T-cell (primary cell): ENCODE results near the gene DCTD. TPM values are rescaled to one million over a fixed set of nuclear protein-coding genes. Genes with fewer than 3 reads are reported as not detected.
"Not testable (repeated sequence)": the region's sequence is repeated elsewhere in the genome, so short reads cannot be mapped to it uniquely, and the experiment has no call there.

Source experiments
- ATAC-seq, 4 experiments: fragments of 200-7000 bp in 3 of 4; fragments of 150-1000 bp in 1 of 4; cut with Tn5 transposase; replicated peaks in 1 of 4; 1 replicate in 3 of 4; 2 replicates in 1 of 4; pipeline ENCODE4 v1.10.0; 2021; ENCODE audit warnings: moderate library complexity in 3 of 4, mild to moderate bottlenecking in 2 of 4, moderate number of reproducible peaks in 1 of 4
- CTCF ChIA-PET, 2 donors: fragments of 300-600 bp; sonication (Branson Sonifier 250); formaldehyde crosslinking; loops; one replicate each; lab custom pipeline; 2022; ENCODE audit warnings: antibody characterized with exemption in 2 of 2; lab: Charles Lee
- POLR2A ChIA-PET, 2 donors: fragments of 300-600 bp; sonication (Branson Sonifier 250); formaldehyde crosslinking; loops; one replicate each; lab custom pipeline; 2022; ENCODE audit warnings: antibody characterized with exemption in 2 of 2; lab: Charles Lee
- DNase-seq, 35 experiments: peaks; one replicate each; pipeline versions ENCODE4 v3.0.0 to v3.0.0-alpha.2; 2013 to 2023
- H3K27ac ChIP-seq: one replicate; pipeline ENCODE4 v1.5.1; 2013; ENCODE audit warnings: low read length
- H3K27me3 ChIP-seq, 2 experiments: replicated peaks in 1 of 2; 1 replicate in 1 of 2; 2 replicates in 1 of 2; pipeline versions ENCODE4 v1.6.1 to v1.7.0; 2013; ENCODE audit warnings: low read length in 1 of 2, mixed read lengths in 1 of 2; ENCODE audit not compliant: control insufficient read depth in 2 of 2, insufficient read depth in 2 of 2; ENCODE audit errors: extremely low read depth in 1 of 2
- H3K36me3 ChIP-seq, 2 donors: 1 replicate in 1 of 2; 2 replicates in 1 of 2; pipeline versions ENCODE4 v1.6.1 to v1.7.0; 2013; ENCODE audit warnings: low read length in 1 of 2; ENCODE audit not compliant: control insufficient read depth in 2 of 2, insufficient read depth in 1 of 2; ENCODE audit errors: extremely low read depth in 1 of 2
- H3K4me1 ChIP-seq, 2 experiments: 1 replicate in 1 of 2; 2 replicates in 1 of 2; pipeline versions ENCODE4 v1.6.1 to v1.7.0; 2013; ENCODE audit warnings: low read length in 2 of 2, mixed read lengths in 1 of 2; ENCODE audit not compliant: insufficient read depth in 2 of 2, control insufficient read depth in 1 of 2; ENCODE audit errors: extremely low read depth in 1 of 2
- H3K4me3 ChIP-seq, 2 donors: 1 replicate in 1 of 2; 2 replicates in 1 of 2; pipeline versions ENCODE4 v1.5.1 to v1.7.0; 2013; ENCODE audit warnings: mild to moderate bottlenecking in 2 of 2, low read length in 1 of 2, moderate library complexity in 1 of 2; ENCODE audit not compliant: control insufficient read depth in 1 of 2; ENCODE audit errors: extremely low read depth in 1 of 2
- H3K9me3 ChIP-seq: 2 replicates; pipeline ENCODE4 v1.7.0; 2013
- H3K27ac Mint-ChIP-seq, 2 donors: one replicate each; pipeline ENCODE4 v1.8.0; 2020 to 2021; ENCODE audit warnings: mild to moderate bottlenecking in 2 of 2, mixed read lengths in 2 of 2
- H3K27me3 Mint-ChIP-seq, 2 donors: one replicate each; pipeline ENCODE4 v1.8.0; 2021 to 2022; ENCODE audit warnings: mixed read lengths in 2 of 2
- H3K36me3 Mint-ChIP-seq: one replicate; pipeline ENCODE4 v1.8.0; 2021; ENCODE audit warnings: mixed read lengths
- H3K4me1 Mint-ChIP-seq, 3 donors: one replicate each; pipeline ENCODE4 v1.8.0; 2020 to 2022; ENCODE audit warnings: mixed read lengths in 3 of 3, mild to moderate bottlenecking in 1 of 3
- H3K4me3 Mint-ChIP-seq, 3 donors: one replicate each; pipeline ENCODE4 v1.8.0; 2020 to 2022; ENCODE audit warnings: mild to moderate bottlenecking in 3 of 3, mixed read lengths in 3 of 3, moderate library complexity in 3 of 3
- H3K9me3 Mint-ChIP-seq, 3 donors: one replicate each; pipeline ENCODE4 v1.8.0; 2020 to 2022; ENCODE audit warnings: mixed read lengths in 3 of 3
- WGBS: methylation state at CpG from one replicate; pipeline ENCODE4 v1.1.5; 2013; ENCODE audit warnings: missing lambda C conversion rate; ENCODE audit not compliant: insufficient coverage; 5-methylcytosine and 5-hydroxymethylcytosine counted together
- total RNA-seq, 35 experiments: library from RNA in 6 of 35; stranded (reverse) in 6 of 35; fragments of 120-200 nt in 1 of 35; gene quantifications; one replicate each; pipeline versions ENCODE4 v1.2.1 to v1.2.4 and lab custom pipeline; 2013 to 2026

DCTD gene
- total RNA-seq, 5 donors from 2014 or later (not counting 1 experiment from before 2014, with no cell fraction given) = 55.3 to 78.7 (median 68.8) TPM

DNA sequence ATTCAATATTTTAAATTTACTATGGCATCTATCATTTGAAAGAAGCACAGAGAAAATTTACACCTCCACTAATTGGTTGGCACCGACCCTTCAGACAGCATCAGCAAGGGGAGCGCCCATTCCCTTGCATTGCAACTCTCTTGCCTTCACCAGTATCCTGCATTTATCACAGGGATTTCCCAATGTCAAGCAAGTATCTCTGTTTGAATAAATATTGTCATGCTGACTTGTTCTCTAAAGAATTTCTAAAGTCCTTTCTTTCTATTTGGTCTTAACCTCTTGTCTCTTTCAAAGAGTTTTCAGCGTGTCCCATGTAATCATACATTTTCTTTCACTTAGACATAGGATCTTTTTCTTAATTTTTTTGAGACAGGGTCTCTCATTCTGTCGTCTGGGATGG is 10.4 kb downstream of the DCTD start:
- POLR2A ChIA-PET = no interaction called here
- Mint-ChIP-seq H3K9me3 (no peaks in the 10 kb centered on the region), H3K4me3 (no peak overlapping the region), H3K27ac (no peak overlapping the region), H3K36me3 (peaks cover 68% of the 10 kb centered on the region), H3K27me3 (no peaks in the 10 kb centered on the region), H3K4me1 (peaks cover 15 to 26% (median 18%) of the 10 kb centered on the region in 3 donors)
- WGBS = 100% methylated on average over 2 of the region's 4 CpGs
- H3K9me3 ChIP-seq = no peaks in the 10 kb centered on the region
- CTCF ChIA-PET = no interaction called here
- no peak for ATAC-seq
- no peaks in the 10 kb centered on the region for H3K4me1 ChIP-seq
- no peak for DNase-seq
- peaks cover 7 to 60% of the 10 kb centered on the region in 2 donors for H3K36me3 ChIP-seq
- H3K27me3 ChIP-seq = no peaks in the 10 kb centered on the region
- H3K27ac ChIP-seq = no peak overlapping the region
- no peak overlapping the region for H3K4me3 ChIP-seq

GRCh38 chr4:182905038-182905437 is 12.1 kb downstream of the DCTD start:
- ChIA-PET CTCF (interaction anchor here in 1 of 2 donors (0.6 kb wide), 2 partner anchors 17 to 357 kb away, joined by 3 to 5 read pairs; no protein-coding TSS in a partner anchor), POLR2A (no interaction called here)
- H3K4me3 Mint-ChIP-seq = no peak overlapping the region
- Histone ChIP-seq H3K4me3 (no peak overlapping the region), H3K27ac (no peak overlapping the region), H3K9me3 (no peaks in the 10 kb centered on the region), H3K36me3 (peaks cover 5 to 54% of the 10 kb centered on the region in 2 donors), H3K4me1 (no peaks in the 10 kb centered on the region), H3K27me3 (no peaks in the 10 kb centered on the region)
- peaks cover 7 to 20% (median 12%) of the 10 kb centered on the region in 3 donors for H3K4me1 Mint-ChIP-seq
- H3K9me3 Mint-ChIP-seq = no peaks in the 10 kb centered on the region
- 98% methylated on average over 3 of the region's 10 CpGs for WGBS
- ATAC-seq (no peak), DNase-seq (no peak)
- no peak overlapping the region for H3K27ac Mint-ChIP-seq
- no peaks in the 10 kb centered on the region for H3K27me3 Mint-ChIP-seq
- peaks cover 64% of the 10 kb centered on the region for H3K36me3 Mint-ChIP-seq

- WGBS = 95% methylated on average over 8 of the region's 12 CpGs
These were observed 12.9 kb downstream of the DCTD start for GRCh38 chr4:182904211-182904761.

GRCh38 chr4:182903013-182903412 is 14.2 kb downstream of the DCTD start:
- no peak overlapping the region for H3K27ac Mint-ChIP-seq
- no peak for ATAC-seq
- DNase-seq = no peak
- no peak overlapping the region for H3K27ac ChIP-seq
- no peak overlapping the region for H3K4me3 Mint-ChIP-seq
- no peaks in the 10 kb centered on the region for H3K27me3 Mint-ChIP-seq
- H3K4me1 Mint-ChIP-seq = peaks cover 4 to 17% (median 5%) of the 10 kb centered on the region in 3 donors
- no peaks in the 10 kb centered on the region for H3K9me3 ChIP-seq
- ChIA-PET CTCF (no interaction called here), POLR2A (no interaction called here)
- peaks cover 69% of the 10 kb centered on the region for H3K36me3 Mint-ChIP-seq
- H3K36me3 ChIP-seq = peaks cover 5 to 50% of the 10 kb centered on the region in 2 donors
- H3K4me3 ChIP-seq = no peak overlapping the region
- H3K27me3 ChIP-seq = no peaks in the 10 kb centered on the region
- no peaks in the 10 kb centered on the region for H3K9me3 Mint-ChIP-seq
- H3K4me1 ChIP-seq = no peaks in the 10 kb centered on the region
- WGBS = 92% methylated on average over 8 of the region's 9 CpGs

More at GRCh38 chr4:182904211-182904761, 12.9 kb downstream of the DCTD start:
- Histone ChIP-seq H3K27ac (no peak overlapping the region), H3K4me3 (no peak overlapping the region), H3K4me1 (no peaks in the 10 kb centered on the region), H3K27me3 (no peaks in the 10 kb centered on the region), H3K9me3 (no peaks in the 10 kb centered on the region), H3K36me3 (peaks cover 5 to 50% of the 10 kb centered on the region in 2 donors)
- CTCF ChIA-PET = no interaction called here
- ATAC-seq (no peak), DNase-seq (no peak)
- Mint-ChIP-seq H3K4me3 (no peak overlapping the region), H3K9me3 (no peaks in the 10 kb centered on the region), H3K4me1 (peaks cover 6 to 17% (median 7%) of the 10 kb centered on the region in 3 donors), H3K36me3 (peaks cover 61% of the 10 kb centered on the region), H3K27me3 (no peaks in the 10 kb centered on the region), H3K27ac (no peak overlapping the region)
- POLR2A ChIA-PET = no interaction called here

DNA sequence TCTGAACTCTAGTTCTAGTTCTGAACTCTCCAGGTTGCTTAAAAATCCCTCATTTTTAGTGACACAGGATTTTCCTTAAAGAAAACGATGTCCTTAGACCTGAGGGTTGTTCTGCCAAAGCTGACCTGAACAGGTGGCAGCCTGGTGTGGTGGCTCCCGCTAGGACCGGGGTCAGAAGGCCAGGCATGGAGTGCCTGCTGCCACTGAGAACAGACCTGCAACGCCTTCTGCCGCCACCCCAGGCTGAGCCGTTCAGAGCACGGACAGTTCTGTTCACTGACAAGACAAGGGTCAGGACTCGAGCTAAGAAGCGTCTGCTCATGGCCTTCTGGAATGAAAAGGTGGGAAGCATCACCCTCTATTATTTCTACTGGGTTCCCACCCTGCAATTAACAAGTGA is 15.8 kb downstream of the DCTD start:
- peaks cover 72% of the 10 kb centered on the region for H3K36me3 Mint-ChIP-seq
- peaks cover 5 to 44% of the 10 kb centered on the region in 2 donors for H3K36me3 ChIP-seq
- CTCF ChIA-PET = no interaction called here

GRCh38 chr4:182900021-182900420 is 17.2 kb downstream of the DCTD start:
- H3K9me3 Mint-ChIP-seq, H3K4me3 ChIP-seq, ATAC-seq, H3K4me1 ChIP-seq, H3K27ac ChIP-seq, POLR2A ChIA-PET, H3K9me3 ChIP-seq, H3K4me1 Mint-ChIP-seq, H3K4me3 Mint-ChIP-seq, H3K27ac Mint-ChIP-seq, H3K27me3 Mint-ChIP-seq, DNase-seq, H3K27me3 ChIP-seq: not testable (repeated sequence)
- H3K36me3 Mint-ChIP-seq = peaks cover 75% of the 10 kb centered on the region
- H3K36me3 ChIP-seq = peaks cover 7 to 52% of the 10 kb centered on the region in 2 donors
- WGBS = no CpG with 5 or more reads among the region's 2 CpGs
- CTCF ChIA-PET = interaction anchor here in 1 of 2 donors (0.7 kb wide), 1 partner anchor 31 kb away, joined by 3 read pairs; no protein-coding TSS in a partner anchor

More for the DNA sequence above, 15.8 kb downstream of the DCTD start:
- Histone ChIP-seq H3K27me3 (no peaks in the 10 kb centered on the region), H3K4me3 (no peak overlapping the region), H3K4me1 (no peaks in the 10 kb centered on the region), H3K27ac (no peak overlapping the region), H3K9me3 (no peaks in the 10 kb centered on the region)
- H3K9me3 Mint-ChIP-seq = no peaks in the 10 kb centered on the region
- peaks cover 4 to 17% (median 5%) of the 10 kb centered on the region in 3 donors for H3K4me1 Mint-ChIP-seq
- no peak overlapping the region for H3K27ac Mint-ChIP-seq
- no peak overlapping the region for H3K4me3 Mint-ChIP-seq
- ATAC-seq (no peak), DNase-seq (no peak)
- POLR2A ChIA-PET = no interaction called here
- no peaks in the 10 kb centered on the region for H3K27me3 Mint-ChIP-seq
- 76% methylated on average over 3 of the region's 9 CpGs for WGBS
